ENCODE measurements around the gene ERFL. TPM values are rescaled to one million over a fixed set of nuclear protein-coding genes. Genes with fewer than 3 reads are reported as not detected.

ERFL gene
- total RNA-seq, 2 donors from 2014 or later, result 0.28 to 0.41 TPM

GRCh38 chr19:41933693-41934426 lies 5.6 kb upstream of the ERFL start:
- TF ChIP-seq CTCF (IDR thresholded peaks at IDR 0.05), result no peak
- DNase-seq (ENCODE audit: low spot score) (no peak), ATAC-seq (ENCODE audit: insufficient number of reproducible peaks, low FRiP score, low read depth) (no peak)
- H3K36me3 ChIP-seq, result no peaks in the 10 kb centered on the region
- H3K9me3 ChIP-seq, result no peaks in the 10 kb centered on the region
- H3K4me1 ChIP-seq (ENCODE audit: control insufficient read depth in 1 of 2, low read depth in 2 of 2), result peaks cover under 1 to 4% of the 10 kb centered on the region in 2 donors
- H3K27ac ChIP-seq, result no peak overlapping the region
- peaks cover 12% of the 10 kb centered on the region for H3K27me3 ChIP-seq (replicated peaks; ENCODE audit: insufficient read depth)
- no peak overlapping the region for H3K4me3 ChIP-seq

GRCh38 chr19:41932720-41933332 lies 4.6 kb upstream of the ERFL start:
- Histone ChIP-seq H3K4me1 (ENCODE audit: control insufficient read depth in 1 of 2, low read depth in 2 of 2) (peaks cover 9 to 12% of the 10 kb centered on the region in 2 donors), H3K27me3 (replicated peaks; ENCODE audit: insufficient read depth) (peaks cover 12% of the 10 kb centered on the region), H3K9me3 (no peaks in the 10 kb centered on the region), H3K36me3 (no peaks in the 10 kb centered on the region), H3K27ac (no peak overlapping the region), H3K4me3 (no peak overlapping the region)
- no peak for TF ChIP-seq CTCF (IDR thresholded peaks at IDR 0.05)
- ATAC-seq (ENCODE audit: insufficient number of reproducible peaks, low FRiP score, low read depth) (no peak), DNase-seq (ENCODE audit: low spot score) (no peak)

GRCh38 chr19:41932259-41932719 lies 4.0 kb upstream of the ERFL start:
- ATAC-seq (ENCODE audit: insufficient number of reproducible peaks, low FRiP score, low read depth), result no peak
- Histone ChIP-seq H3K27me3 (replicated peaks; ENCODE audit: insufficient read depth) (peaks cover 12% of the 10 kb centered on the region), H3K9me3 (no peaks in the 10 kb centered on the region), H3K36me3 (no peaks in the 10 kb centered on the region), H3K27ac (no peak overlapping the region), H3K4me3 (no peak overlapping the region), H3K4me1 (ENCODE audit: control insufficient read depth in 1 of 2, low read depth in 2 of 2) (peaks cover 9 to 12% of the 10 kb centered on the region in 2 donors)
- DNase-seq (ENCODE audit: low spot score), result no peak
- no peak for TF ChIP-seq CTCF (IDR thresholded peaks at IDR 0.05)

- no peak for ATAC-seq (ENCODE audit: insufficient number of reproducible peaks, low FRiP score, low read depth)
- H3K4me1 ChIP-seq (ENCODE audit: control insufficient read depth in 1 of 2, low read depth in 2 of 2), result peaks cover 9 to 12% of the 10 kb centered on the region in 2 donors
- no peaks in the 10 kb centered on the region for H3K36me3 ChIP-seq
- peaks cover 16% of the 10 kb centered on the region for H3K27me3 ChIP-seq (replicated peaks; ENCODE audit: insufficient read depth)
- no peak overlapping the region for H3K27ac ChIP-seq
- DNase-seq (ENCODE audit: low spot score), result no peak
- no peak for TF ChIP-seq CTCF (IDR thresholded peaks at IDR 0.05)
- H3K9me3 ChIP-seq, result no peaks in the 10 kb centered on the region
- H3K4me3 ChIP-seq, result no peak overlapping the region
Observed at GRCh38 chr19:41930926-41931592, 2.8 kb upstream of the ERFL start.

- DNase-seq (ENCODE audit: low spot score) (no peak), ATAC-seq (ENCODE audit: insufficient number of reproducible peaks, low FRiP score, low read depth) (no peak)
- peaks cover 9 to 12% of the 10 kb centered on the region in 2 donors for H3K4me1 ChIP-seq (ENCODE audit: control insufficient read depth in 1 of 2, low read depth in 2 of 2)
- H3K27me3 ChIP-seq (replicated peaks; ENCODE audit: insufficient read depth), result peaks cover 19% of the 10 kb centered on the region
- H3K4me3 ChIP-seq, result no peak overlapping the region
- no peak overlapping the region for H3K27ac ChIP-seq
- TF ChIP-seq CTCF (IDR thresholded peaks at IDR 0.05), result no peak
- no peaks in the 10 kb centered on the region for H3K9me3 ChIP-seq
- H3K36me3 ChIP-seq, result no peaks in the 10 kb centered on the region
Observed at GRCh38 chr19:41930322-41930722, 2.1 kb upstream of the ERFL start.
